Progenitor cell of endocrine pancreas (in vitro differentiated cells): ENCODE results near the gene RAD51B. TPM values are rescaled to one million over a fixed set of nuclear protein-coding genes. Genes with fewer than 3 reads are reported as not detected.

Experiments
- DNase-seq: peaks from one replicate; pipeline ENCODE4 v3.0.0; 2021; ENCODE audit warnings: low spot score; ENCODE audit not compliant: unreplicated experiment
- H3K27ac Mint-ChIP-seq: 2 replicates; pipeline ENCODE4 v1.8.0; 2021; ENCODE audit warnings: mild to moderate bottlenecking, moderate library complexity, mixed read lengths
- H3K27me3 Mint-ChIP-seq: 2 replicates; pipeline ENCODE4 v1.8.0; 2021; ENCODE audit warnings: mixed read lengths
- H3K36me3 Mint-ChIP-seq: 2 replicates; pipeline ENCODE4 v1.8.0; 2022; ENCODE audit warnings: mixed read lengths; ENCODE audit not compliant: insufficient read depth
- H3K4me1 Mint-ChIP-seq: 2 replicates; pipeline ENCODE4 v1.8.0; 2021; ENCODE audit warnings: low read depth, mixed read lengths
- H3K4me3 Mint-ChIP-seq: 2 replicates; pipeline ENCODE4 v1.8.0; 2021; ENCODE audit warnings: low read depth, mild to moderate bottlenecking, moderate library complexity, mixed read lengths
- H3K9me3 Mint-ChIP-seq: 2 replicates; pipeline ENCODE4 v1.8.0; 2021; ENCODE audit warnings: low read depth, mixed read lengths
- total RNA-seq: library from RNA; stranded (reverse); gene quantifications from 2 replicates; pipeline ENCODE4 v1.2.1, GENCODE V29; 2021
- TF ChIP-seq, protein P1 (sequence below): fragments of 200-600 bp; sonication (generic); IDR thresholded peaks from one replicate; pipeline ENCODE4 v1.5.0; 2021; ENCODE audit warnings: antibody characterized with exemption, mild to moderate bottlenecking; ENCODE audit not compliant: unreplicated experiment

RAD51B gene
- total RNA-seq, 1 donor from 2014 or later: 24.7 TPM

- H3K4me1 Mint-ChIP-seq: peaks cover 26% of the 10 kb centered on the region
- TF ChIP-seq, protein P1, sequence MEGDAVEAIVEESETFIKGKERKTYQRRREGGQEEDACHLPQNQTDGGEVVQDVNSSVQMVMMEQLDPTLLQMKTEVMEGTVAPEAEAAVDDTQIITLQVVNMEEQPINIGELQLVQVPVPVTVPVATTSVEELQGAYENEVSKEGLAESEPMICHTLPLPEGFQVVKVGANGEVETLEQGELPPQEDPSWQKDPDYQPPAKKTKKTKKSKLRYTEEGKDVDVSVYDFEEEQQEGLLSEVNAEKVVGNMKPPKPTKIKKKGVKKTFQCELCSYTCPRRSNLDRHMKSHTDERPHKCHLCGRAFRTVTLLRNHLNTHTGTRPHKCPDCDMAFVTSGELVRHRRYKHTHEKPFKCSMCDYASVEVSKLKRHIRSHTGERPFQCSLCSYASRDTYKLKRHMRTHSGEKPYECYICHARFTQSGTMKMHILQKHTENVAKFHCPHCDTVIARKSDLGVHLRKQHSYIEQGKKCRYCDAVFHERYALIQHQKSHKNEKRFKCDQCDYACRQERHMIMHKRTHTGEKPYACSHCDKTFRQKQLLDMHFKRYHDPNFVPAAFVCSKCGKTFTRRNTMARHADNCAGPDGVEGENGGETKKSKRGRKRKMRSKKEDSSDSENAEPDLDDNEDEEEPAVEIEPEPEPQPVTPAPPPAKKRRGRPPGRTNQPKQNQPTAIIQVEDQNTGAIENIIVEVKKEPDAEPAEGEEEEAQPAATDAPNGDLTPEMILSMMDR: no peak
- no peak overlapping the region for H3K27ac Mint-ChIP-seq
- H3K36me3 Mint-ChIP-seq: peaks cover 8% of the 10 kb centered on the region
- H3K27me3 Mint-ChIP-seq: no peaks in the 10 kb centered on the region
- H3K9me3 Mint-ChIP-seq: peaks cover 11% of the 10 kb centered on the region
- no peak for DNase-seq
- no peak overlapping the region for H3K4me3 Mint-ChIP-seq
Measured at GRCh38 chr14:68370057-68370360, 550.4 kb downstream of the RAD51B start.

- Mint-ChIP-seq H3K9me3 (peaks cover 11% of the 10 kb centered on the region), H3K27me3 (no peaks in the 10 kb centered on the region), H3K4me3 (no peak overlapping the region), H3K27ac (no peak overlapping the region), H3K4me1 (peaks cover 27% of the 10 kb centered on the region), H3K36me3 (peaks cover 8% of the 10 kb centered on the region)
- TF ChIP-seq, protein P1: no peak
- no peak for DNase-seq
Measured at GRCh38 chr14:68372368-68372767, 552.8 kb downstream of the RAD51B start.

- Mint-ChIP-seq H3K36me3 (peaks cover 8% of the 10 kb centered on the region), H3K4me3 (no peak overlapping the region), H3K27ac (no peak overlapping the region), H3K27me3 (no peaks in the 10 kb centered on the region), H3K9me3 (peaks cover 11% of the 10 kb centered on the region), H3K4me1 (peaks cover 24% of the 10 kb centered on the region)
- TF ChIP-seq, protein P1: no peak
- DNase-seq: no peak
Measured at GRCh38 chr14:68373124-68373646, 553.6 kb downstream of the RAD51B start.

DNA sequence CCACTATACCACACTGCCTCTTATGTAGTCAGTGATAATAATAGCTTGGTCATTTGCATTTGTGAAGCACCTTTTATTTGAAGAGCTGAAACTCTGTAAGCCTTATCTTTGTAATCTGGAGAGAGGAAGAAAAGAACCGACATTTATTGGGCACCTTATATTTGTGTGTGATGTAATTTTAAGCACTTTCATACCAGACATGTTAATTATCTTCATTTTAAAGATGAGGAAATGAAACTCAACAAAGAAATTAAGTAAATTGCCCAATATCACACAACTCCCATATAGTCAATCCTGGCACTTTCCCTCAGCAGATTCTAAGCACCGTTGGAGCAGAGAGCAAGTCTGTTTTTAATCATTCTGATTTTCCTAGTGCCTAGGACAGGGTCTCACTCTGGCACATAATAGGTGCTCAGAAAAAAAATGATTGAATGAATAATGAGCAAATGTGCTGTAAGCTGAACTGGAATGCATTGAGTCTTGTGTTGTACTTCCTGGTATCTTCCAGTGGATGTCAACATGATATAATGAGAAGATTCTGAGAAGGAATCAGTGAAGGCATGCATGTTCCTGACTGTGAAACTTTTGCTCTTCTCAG lies 554.4 kb downstream of the RAD51B start:
- no peak for DNase-seq
- no peak overlapping the region for H3K4me3 Mint-ChIP-seq
- TF ChIP-seq, protein P1: no peak
- H3K9me3 Mint-ChIP-seq: peaks cover 11% of the 10 kb centered on the region
- H3K27me3 Mint-ChIP-seq: no peaks in the 10 kb centered on the region
- H3K36me3 Mint-ChIP-seq: peaks cover 8% of the 10 kb centered on the region
- H3K27ac Mint-ChIP-seq: no peak overlapping the region
- H3K4me1 Mint-ChIP-seq: peaks cover 22% of the 10 kb centered on the region

GRCh38 chr14:68374682-68375081 lies 555.1 kb downstream of the RAD51B start:
- Mint-ChIP-seq H3K27me3 (no peaks in the 10 kb centered on the region), H3K4me3 (no peak overlapping the region), H3K9me3 (peaks cover 11% of the 10 kb centered on the region), H3K27ac (no peak overlapping the region), H3K4me1 (peaks cover 22% of the 10 kb centered on the region), H3K36me3 (peaks cover 7% of the 10 kb centered on the region)
- TF ChIP-seq, protein P1: no peak
- no peak for DNase-seq
